Stimulated activated CD8-positive, alpha-beta memory T cell treated with anti-CD3 and anti-CD28 coated beads, Interleukin-15, amount 100 ng/mL, for 24 hours (primary cell): Measurements from ENCODE around the gene TFAP2A.

ENCODE experiments used
- DNase-seq: peaks from one replicate; pipeline ENCODE4 v3.0.0-alpha.2; 2020; ENCODE audit warnings: low read depth

The TFAP2A gene

DNA sequence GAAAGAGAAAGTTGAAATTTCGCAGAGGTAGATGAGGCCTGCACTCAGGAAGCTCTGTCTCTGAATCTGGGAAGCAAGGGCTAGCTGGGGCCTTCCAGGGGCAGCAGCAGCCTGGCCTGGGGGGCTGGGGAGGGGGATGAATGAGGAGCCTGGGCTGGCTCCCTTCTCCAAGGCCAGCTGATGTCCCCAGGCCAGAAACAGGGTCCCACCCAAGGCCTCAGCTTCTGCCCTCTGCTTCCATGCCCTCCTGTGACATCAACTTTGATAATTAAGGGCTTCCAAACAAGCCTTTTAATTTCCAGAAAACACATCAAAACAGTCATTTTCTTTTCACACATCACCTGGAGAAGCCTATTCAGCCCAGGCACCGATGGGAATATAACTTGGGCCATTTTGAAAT lies 15.4 kb downstream of the TFAP2A start:
- DNase-seq: no peak

GRCh38 chr6:10398446-10399218 lies 16.2 kb downstream of the TFAP2A start:
- DNase-seq: no peak

- DNase-seq: no peak
Observed at GRCh38 chr6:10397756-10398445, 17.0 kb downstream of the TFAP2A start.

DNA sequence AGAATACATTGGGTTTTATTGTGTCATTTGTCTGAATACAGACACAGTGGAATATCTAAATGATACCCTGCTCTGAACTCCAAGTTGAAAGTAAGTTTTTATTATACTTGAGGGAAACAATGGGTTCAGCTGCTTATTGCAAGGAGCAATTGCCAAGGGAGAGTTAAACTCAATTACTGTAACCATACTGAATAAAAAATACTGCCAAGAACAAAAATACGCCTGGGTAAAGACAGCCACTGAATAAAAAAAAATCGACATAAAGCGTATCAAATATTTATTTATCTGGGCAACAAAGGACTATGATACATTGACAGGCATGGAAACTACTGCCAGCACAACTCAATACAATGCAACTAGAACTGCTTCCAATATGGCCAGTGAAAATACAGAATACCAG lies 18.1 kb downstream of the TFAP2A start:
- no peak for DNase-seq

- no peak for DNase-seq
Observed at GRCh38 chr6:10395704-10396546, 18.9 kb downstream of the TFAP2A start.

GRCh38 chr6:10395171-10395703 lies 19.6 kb downstream of the TFAP2A start:
- no peak for DNase-seq

GRCh38 chr6:10393544-10394225 lies 21.2 kb downstream of the TFAP2A start:
- no peak for DNase-seq

GRCh38 chr6:10391799-10392198 lies 23.1 kb downstream of the TFAP2A start:
- no peak for DNase-seq

- DNase-seq: no peak
Observed at GRCh38 chr6:10391299-10391630, 23.6 kb downstream of the TFAP2A start.

GRCh38 chr6:10390495-10391298 lies 24.2 kb downstream of the TFAP2A start:
- DNase-seq: no peak

DNA sequence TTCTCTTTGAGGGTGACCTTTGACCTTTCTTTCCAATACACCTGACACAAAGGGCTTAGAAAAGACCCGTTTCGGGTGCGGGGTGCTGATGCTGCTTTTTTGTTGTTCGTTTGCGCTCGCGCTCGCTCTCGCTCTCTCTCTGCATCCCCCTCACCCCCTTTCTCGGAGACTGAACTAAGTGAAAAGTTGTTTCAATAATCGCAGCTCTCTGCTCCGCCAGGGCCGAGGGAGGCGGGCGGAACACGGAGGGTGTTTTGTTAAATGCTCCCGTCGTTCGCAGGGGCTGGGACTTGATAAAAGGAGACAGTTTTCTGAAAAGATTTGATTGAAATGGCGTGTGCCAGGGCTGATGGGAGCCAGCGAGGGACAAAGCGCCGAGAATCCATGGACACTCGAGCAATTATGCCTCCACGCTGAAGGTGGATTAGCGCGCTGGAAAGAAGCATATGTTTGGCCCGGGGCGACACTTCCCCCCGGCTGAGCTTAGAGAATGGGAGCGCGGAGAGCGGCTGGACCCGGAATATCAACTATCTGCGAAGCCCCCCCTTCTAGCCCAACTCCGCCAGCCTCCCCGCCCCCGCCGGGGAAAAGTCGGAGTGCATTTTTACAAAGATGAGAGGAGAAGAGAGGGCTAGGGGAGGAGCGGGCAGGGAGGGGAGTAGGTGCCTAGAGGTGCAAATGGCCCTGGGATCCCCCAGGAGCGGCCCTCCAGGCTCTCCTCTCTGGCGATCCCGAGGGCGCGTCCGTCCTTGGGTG lies 25.0 kb downstream of the TFAP2A start:
- DNase-seq: no peak

GRCh38 chr6:10386756-10387654 lies 27.9 kb downstream of the TFAP2A start:
- DNase-seq: no peak

DNA sequence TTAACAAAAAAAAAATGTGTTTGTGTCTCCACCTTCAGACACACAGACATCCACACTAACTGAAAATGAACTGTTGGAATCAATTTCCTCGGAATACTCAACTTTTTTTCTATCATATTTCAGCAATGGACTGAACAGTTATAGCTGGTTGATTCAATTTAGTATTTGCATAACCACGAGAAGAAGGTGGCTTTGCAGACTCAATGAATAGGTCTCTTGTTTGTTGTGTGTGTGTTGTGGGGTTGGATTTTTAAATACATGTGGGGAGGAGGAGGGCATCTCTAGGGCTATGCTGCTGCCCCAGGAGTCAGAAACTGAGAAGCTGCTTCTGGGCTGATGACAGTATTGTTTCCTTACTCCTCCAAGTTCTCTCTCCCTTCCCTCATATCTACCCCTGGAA lies 28.7 kb downstream of the TFAP2A start:
- no peak for DNase-seq

DNA sequence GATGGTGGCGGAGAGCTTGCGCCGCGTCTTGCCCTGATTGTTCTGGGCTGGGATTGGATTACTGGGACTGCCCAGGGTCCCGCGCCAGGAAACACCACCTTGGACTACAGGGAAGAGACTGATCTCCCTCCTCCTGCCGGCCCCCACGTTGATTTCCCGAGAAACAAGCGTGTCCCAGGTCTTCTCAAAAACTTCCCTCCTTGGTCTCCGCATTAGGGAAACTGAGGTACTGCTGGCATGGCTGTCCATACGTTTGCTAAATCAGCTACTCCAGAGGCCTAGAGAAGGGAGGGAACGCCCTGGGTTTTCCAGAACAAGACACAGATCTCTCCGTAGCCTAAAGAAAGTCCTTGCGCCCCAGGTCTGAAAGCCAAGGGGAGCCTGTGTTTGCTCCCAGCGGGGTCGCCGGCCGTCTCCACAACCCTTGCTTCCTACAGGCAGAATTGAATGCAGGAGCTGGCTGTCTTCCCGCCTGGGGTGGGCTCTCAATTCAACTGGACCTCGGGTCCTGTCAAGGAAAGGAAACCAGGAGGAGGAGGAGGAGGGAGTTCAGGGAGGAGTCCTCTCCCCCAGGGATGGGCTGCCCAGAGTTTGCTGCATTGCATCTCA lies 29.2 kb downstream of the TFAP2A start:
- DNase-seq: no peak

GRCh38 chr6:10384610-10385523 lies 30.0 kb downstream of the TFAP2A start:
- no peak for DNase-seq

- no peak for DNase-seq
Observed at GRCh38 chr6:10384091-10384609, 30.7 kb downstream of the TFAP2A start.

GRCh38 chr6:10383331-10384090 lies 31.4 kb downstream of the TFAP2A start:
- no peak for DNase-seq
